Temporal lobe (tissue), 1 donor: Measurements from ENCODE around the gene TNFSF11. TPM values are rescaled to one million over a fixed set of nuclear protein-coding genes. Genes with fewer than 3 reads are reported as not detected.

Source experiments
- total RNA-seq: library from RNA; depleted of rRNA; stranded (reverse); fragments of >200 nt; gene quantifications from one replicate; pipeline ENCODE4 v1.2.3, GENCODE V29; 2014

TNFSF11 gene
- total RNA-seq, 1 donor from 2014 or later = not detected

Other genes with a start within 250 kb of the TNFSF11 start
- gene FAM216B, start 207.4 kb downstream of the TNFSF11 start, total RNA-seq = 0.74 TPM